ENCODE results near the gene USH2A.

Gene USH2A

GRCh38 chr1:215673943-215674342 lies 749.3 kb downstream of the USH2A start:
- no peak for DNase-seq

- no peak for DNase-seq
Observed at GRCh38 chr1:215672482-215672881, 750.8 kb downstream of the USH2A start.

DNA sequence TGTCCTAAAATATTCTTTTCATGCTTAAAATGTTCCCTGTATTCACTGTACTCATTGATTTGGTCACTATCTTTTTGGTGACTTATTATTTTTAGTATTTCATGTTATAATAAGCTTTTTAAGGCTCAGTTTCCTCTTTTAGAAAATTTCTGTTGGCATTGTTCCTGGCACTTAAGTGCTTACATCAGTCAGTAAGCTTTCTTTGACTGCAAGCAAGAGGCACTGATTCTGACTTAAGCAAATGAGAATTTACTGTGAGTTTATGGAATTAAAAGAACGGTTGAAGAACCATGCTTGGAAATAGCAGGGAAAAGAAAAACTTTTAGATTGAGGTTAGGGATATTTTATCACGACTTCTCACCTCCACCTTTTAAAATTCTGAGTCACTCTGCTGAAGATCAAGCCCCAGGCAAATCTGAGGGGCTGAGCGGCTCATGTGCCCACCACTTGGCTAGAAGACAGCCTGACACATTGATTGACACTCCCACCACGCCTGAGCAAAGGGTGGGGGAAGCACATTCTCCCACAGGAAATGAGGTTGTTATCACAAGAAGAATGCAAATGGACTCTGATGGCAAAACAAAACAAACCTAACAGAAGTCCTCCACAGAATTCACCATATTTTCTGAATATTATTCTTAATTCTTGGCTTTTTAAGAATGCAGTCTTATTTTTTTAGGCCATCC lies 753.3 kb downstream of the USH2A start:
- DNase-seq: no peak

GRCh38 chr1:215667761-215668160 lies 755.5 kb downstream of the USH2A start:
- no peak for DNase-seq

- DNase-seq: no peak
Observed at GRCh38 chr1:215665215-215665614, 758.0 kb downstream of the USH2A start.

- DNase-seq: no peak
Observed at GRCh38 chr1:215661033-215661432, 762.2 kb downstream of the USH2A start.

DNA sequence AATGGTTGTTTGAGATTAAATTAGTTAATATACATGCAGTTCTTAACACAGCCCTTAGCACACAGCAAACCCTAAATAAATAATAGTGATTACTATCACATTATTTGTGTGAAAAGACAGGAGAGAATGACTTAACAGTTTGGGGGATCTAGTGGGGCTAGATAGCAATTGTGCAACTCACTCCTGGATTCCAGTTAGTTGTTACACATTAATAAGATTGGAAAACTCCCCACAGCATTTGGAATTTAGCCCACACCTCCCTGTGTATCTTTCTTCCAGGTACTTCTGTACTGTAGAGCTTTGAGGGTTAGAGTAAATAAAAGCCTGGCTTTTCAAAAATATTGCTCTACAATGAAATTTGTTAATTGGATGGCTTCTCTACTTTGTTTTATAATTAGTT lies 763.0 kb downstream of the USH2A start:
- no peak for DNase-seq

DNA sequence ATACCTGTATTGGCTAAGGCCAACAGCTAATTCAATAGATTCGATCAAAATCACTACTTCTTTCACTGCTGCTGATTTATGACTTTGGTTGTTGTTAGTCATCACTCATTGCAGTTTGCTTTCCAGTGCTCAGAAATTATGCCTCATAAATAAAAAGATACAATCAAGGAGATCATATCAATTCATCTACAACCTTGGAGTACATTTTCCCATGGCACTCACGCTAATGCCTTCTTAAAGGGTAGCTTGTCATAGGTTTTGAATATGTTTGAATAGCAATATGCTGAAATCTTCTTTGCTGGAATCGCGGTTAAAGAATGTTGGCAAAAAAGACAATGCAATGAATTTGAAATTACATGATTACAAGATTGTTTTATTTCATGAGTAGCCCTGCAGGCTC lies 766.2 kb downstream of the USH2A start:
- no peak for DNase-seq

DNA sequence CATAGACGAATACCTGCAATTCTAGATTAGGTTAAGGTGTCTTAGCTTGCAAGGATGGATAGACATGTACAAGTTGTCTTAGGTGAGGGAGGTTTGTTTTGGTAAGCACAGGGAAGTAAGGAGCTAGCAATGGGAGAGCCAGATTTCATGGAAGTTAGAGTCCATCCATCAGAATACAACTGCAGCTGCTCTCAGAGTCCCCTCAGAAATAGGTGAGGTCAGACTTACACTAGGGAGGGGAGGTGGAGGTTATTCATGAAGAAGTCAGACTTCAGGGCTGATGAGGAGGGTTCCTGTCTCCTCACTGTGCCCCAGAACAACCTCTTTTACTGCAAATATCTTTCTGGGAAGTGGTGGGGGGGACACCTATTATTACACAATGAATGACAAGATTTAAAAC lies 770.9 kb downstream of the USH2A start:
- DNase-seq: no peak

DNA sequence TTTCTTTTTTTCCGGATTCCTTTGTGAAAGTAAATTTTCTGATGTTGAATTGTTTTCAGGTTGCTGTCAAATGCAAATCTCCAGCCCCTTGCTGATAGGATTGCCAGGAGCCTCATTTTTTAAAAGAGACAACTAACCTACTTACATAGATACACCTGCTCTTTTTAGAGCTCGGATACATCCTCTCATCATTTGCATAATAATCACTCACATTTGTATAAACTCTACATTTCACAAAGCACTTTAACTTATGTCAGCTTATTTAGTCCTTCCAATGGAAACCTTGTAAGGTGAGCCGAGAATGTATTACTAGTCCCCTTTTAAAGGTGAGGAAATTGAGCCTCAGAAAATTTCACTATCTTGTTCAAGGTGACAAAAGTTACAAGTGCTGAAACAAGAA lies 771.4 kb downstream of the USH2A start:
- no peak for DNase-seq

GRCh38 chr1:215650446-215651149 lies 772.6 kb downstream of the USH2A start:
- DNase-seq: no peak

- DNase-seq: no peak
Observed at GRCh38 chr1:215648957-215649356, 774.3 kb downstream of the USH2A start.

DNA sequence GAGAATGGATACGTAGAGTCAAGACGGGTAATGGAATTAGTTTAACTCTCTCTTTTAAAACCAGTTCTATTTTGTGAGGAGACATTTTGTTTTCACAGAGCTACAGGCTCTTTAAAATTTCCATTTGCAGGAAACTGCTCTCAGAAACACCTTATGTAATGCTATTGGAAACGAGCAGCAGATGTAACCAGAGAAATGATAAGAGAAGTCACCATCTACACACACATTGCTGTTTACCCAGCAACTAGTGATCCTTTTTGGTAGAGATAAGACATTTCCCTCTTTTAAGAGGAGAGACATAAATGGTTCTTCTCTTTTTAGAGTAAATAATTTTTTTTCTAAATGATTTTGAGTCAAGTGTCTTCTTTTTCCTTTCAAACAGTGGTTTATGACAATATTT lies 775.5 kb downstream of the USH2A start:
- DNase-seq: no peak

DNA sequence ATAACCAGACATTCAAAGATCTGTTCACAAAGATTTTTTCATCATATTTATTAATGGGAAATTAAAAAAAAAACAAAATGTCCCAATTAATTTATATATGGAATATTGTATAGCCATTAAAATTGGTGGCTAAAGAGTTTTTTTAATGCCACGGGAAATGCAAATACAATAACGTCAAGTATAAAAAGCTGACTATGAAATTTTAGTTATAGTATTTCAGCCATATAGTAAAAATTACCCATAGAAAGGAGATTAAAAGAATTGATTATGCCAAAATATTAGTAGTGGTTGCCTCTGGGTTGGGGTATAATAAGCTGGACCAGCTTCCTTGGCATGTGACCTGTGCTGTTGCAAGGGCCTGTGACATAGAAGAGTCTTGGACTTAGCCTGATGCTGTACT lies 777.4 kb downstream of the USH2A start:
- DNase-seq: no peak

- no peak for DNase-seq
Observed at GRCh38 chr1:215645182-215645581, 778.1 kb downstream of the USH2A start.

DNA sequence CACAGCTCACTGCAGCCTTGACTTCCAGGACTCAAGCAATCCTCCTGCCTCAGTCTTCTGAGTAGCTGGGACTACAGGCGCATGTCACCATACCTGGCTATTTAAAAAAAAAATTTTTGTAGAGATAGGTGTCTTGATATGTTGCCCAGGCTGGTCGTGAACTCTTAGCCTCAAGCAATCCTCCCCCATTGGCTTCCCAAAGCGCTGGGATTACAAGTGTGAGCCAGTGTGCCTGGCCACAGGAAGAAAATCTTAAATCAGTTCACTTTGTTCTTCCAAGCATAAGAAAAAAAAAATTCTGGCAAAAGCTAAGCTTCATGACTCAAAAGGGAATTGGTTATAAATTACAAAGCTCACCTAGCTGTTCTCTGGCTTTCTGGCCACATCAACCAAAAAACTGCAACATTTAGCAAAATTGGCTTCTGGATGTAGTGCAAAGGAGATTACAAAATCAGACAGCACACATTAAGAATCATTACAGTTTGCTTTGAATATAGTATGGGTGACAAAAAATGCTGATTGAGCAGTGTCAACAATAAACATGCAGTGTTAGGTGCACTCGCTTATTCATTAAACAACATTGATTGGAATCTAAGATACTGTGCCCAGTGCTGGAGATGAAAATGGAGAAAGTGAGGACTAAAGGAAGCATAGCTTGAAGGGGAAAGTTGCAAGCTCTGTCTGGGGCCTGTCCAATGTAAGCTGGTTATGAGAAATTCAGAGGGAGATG lies 779.5 kb downstream of the USH2A start:
- no peak for DNase-seq

DNA sequence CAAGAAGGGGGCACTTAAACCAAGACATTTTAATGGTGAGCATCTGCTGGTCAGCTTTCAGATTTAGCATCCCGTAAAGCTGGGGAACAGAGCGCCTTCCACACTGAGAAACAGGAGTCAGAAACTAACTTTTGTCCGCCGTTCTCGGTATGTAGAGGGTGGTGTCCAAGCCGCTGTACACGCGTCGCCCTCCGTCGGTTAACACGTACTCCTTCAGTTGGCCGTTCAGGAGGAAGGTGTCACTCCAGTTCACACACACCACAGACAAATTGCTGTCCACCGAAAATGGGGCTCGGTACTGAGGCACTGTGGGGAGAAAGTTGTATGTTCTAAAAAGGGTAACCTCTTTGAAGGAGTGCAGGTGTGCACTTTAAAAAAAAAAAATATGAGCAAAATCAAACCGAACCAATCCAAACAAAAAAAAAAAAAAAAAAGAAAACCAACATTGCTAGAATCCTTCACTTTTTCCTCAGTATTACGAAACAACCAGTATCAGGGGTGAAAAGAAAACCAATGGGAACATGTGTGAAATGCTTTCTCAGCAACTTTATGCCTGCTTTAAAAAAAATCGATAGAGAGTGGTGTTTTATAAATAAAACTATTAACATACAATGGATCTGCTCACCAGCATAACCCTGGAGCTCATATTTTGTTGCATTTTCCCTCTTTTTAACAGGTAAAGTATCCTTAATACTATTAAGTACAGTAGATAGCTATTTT lies 782.7 kb downstream of the USH2A start:
- no peak for DNase-seq

DNA sequence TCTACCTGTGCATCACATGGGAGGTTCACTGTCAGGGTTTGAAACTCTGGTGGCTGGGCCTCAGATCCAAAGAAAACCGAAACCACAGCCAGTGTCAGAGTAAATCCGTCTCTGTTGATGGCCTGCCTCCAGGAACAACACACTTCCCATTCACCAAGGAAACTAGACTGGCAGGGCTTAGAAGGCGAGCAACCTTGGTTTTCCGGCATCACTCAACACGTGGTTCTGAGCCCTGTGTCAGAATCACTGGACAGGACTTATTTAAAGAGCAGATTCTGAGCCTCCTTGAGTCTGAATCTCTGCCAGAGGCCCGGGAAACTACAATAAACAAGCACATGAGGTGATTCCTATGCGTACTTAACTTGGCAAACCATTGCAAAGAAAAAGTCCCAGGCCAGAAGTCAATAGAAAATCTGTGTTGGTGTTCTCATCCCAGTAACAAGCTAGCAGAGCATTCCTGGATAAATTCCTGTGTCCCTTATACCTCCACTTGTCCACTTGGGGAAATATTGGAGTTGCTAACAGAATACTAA lies 786.1 kb downstream of the USH2A start:
- no peak for DNase-seq

DNA sequence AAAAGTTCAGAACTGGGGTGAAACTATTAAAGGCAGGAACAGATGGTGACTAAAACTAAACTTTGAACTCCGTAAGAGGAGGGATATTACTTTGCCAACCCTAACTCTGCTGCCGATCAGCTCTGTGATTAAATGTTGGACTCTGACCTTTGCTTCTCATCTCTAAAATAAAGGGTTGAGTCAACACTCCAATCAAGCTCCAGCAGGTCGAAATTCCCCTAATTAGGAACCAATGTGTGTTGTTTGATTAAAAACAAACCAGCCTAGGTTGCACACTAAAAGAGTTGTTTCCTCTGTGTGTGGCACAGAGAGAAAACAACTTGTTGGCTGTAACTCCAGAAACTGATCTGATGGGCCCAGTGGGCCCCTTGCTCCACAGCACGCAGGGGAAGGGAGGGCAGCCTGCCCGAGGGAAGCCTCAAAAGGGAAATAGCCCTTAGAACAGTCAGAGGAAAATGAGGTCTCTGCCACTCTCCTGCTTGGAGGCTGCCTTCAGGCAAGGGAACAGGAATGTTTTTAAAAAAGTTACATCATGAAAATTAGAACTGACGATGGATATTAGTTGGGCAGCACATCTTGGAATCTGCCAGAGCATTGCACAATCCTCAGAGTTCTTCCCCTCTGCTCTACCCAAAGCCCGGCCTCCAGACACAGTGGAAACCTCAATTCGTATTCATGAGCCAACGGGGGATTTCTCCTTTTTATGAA lies 786.8 kb downstream of the USH2A start:
- no peak for DNase-seq

DNA sequence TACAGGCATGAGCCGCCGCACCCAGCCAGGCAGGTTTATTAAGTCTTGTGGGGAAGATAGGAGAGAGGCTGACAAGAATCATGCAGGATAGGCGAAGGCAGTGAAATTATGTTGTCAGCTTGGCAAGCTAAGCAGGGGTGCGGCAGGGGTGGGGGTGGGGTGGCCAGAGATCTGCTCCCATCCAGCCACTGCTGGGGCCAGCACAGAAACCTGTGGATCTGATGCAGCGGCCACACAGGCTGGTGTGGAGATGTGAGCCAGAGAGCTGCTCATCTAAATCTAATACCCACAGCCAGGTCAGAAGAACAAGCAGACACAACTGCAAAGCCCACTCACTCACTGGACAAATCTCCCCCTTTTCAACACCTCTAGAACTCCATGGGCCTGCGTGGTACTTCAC lies 787.4 kb downstream of the USH2A start:
- no peak for DNase-seq

DNA sequence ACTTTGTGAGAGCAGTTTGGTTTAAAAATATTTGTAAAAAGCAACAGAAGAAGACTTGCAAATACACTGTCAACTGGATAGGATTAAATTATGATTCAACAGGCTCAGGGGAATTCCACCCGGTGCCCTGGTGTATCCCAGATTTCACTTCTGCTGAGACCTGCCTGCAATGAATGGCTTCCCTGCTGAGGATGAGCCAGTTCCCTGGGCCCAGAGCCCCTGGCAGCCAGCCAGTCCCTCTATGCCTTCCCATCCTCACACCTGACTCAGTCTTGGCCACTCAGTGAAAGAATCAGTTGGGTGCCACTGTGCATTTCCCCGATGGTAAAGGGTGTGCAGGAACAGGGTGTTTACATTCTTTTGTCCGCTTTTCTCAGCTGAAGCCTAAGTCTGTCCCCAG lies 791.8 kb downstream of the USH2A start:
- DNase-seq: no peak

GRCh38 chr1:215631040-215631439 lies 792.2 kb downstream of the USH2A start:
- DNase-seq: no peak

DNA sequence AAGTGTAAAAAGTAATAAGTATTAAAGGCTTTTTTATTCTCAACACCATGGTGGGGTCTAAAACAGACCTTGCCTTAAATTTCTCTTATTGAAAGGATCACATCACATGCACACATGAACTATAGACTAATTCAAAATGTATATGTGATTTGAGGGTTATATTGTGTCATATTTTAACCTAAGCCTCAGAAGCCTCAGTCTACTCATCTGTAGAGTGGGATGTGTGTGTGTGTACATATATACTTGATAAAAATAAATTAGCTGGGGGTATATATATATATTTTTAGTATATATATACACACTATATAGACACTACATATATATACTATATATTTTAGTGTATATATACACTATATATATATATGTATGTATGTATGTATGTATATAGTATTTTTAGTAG lies 797.3 kb downstream of the USH2A start:
- no peak for DNase-seq
